OCI-LY7 (cell line): ENCODE results near the gene IDH2. TPM values are rescaled to one million over a fixed set of nuclear protein-coding genes. Genes with fewer than 3 reads are reported as not detected.

Source experiments
- BruUV-seq: library from RNA; stranded (reverse); fragments of 400-500 nt; replicated peaks from 2 replicates; lab custom pipeline; 2021; lab: Mats Ljungman, UMichigan
- CTCF ChIA-PET: fragments of 300-600 bp; sonication (Branson Sonifier 250); formaldehyde crosslinking; loops from one replicate; lab custom pipeline; 2022; ENCODE audit warnings: antibody characterized with exemption; ENCODE audit not compliant: unreplicated experiment; lab: Charles Lee
- POLR2A ChIA-PET: fragments of 300-600 bp; sonication (Branson Sonifier 250); formaldehyde crosslinking; loops from one replicate; lab custom pipeline; 2022; ENCODE audit warnings: antibody characterized with exemption; lab: Charles Lee
- DNase-seq: peaks from one replicate; pipeline ENCODE4 v3.0.0-alpha.2; 2015; ENCODE audit warnings: low spot score
- H2AFZ ChIP-seq: fragments of 200-600 bp; sonication (generic), shearing (Covaris generic); 2 replicates; pipeline ENCODE4 v1.6.1; 2014; ENCODE audit warnings: mild to moderate bottlenecking, antibody characterized with exemption, low read length, moderate library complexity
- H3K27ac ChIP-seq: fragments of 200-600 bp; sonication (generic); 2 replicates; pipeline ENCODE4 v1.5.1; 2014; ENCODE audit warnings: mixed run types, low read depth, mild to moderate bottlenecking, moderate library complexity, low read length, inconsistent platforms; ENCODE audit not compliant: poor library complexity, severe bottlenecking
- H3K36me3 ChIP-seq: fragments of 200-600 bp; sonication (generic); 2 replicates; pipeline ENCODE4 v1.6.1; 2014; ENCODE audit warnings: mild to moderate bottlenecking, antibody characterized with exemption, low read length, moderate library complexity, mixed read lengths; ENCODE audit not compliant: insufficient read depth
- H3K4me1 ChIP-seq: fragments of 200-600 bp; sonication (generic); 2 replicates; pipeline ENCODE4 v1.5.1; 2014; ENCODE audit warnings: mild to moderate bottlenecking, low read length; ENCODE audit not compliant: insufficient read depth, poor library complexity, severe bottlenecking
- H3K4me2 ChIP-seq: fragments of 200-600 bp; sonication (generic); 2 replicates; pipeline ENCODE4 v1.6.1; 2014; ENCODE audit warnings: mild to moderate bottlenecking, low read length
- H3K4me3 ChIP-seq: fragments of 200-600 bp; sonication (generic); 2 replicates; pipeline ENCODE4 v1.5.1; 2014; ENCODE audit warnings: mild to moderate bottlenecking, low read depth, low read length; ENCODE audit not compliant: poor library complexity, severe bottlenecking
- H3K79me2 ChIP-seq: fragments of 200-600 bp; sonication (generic); 2 replicates; pipeline ENCODE4 v1.6.1; 2016; ENCODE audit warnings: low read depth, mild to moderate bottlenecking, low read length, moderate library complexity, mixed read lengths; ENCODE audit not compliant: insufficient read depth
- H3K9me2 ChIP-seq: fragments of 200-600 bp; sonication (generic); 2 replicates; pipeline ENCODE4 v1.6.1; 2016; ENCODE audit warnings: mild to moderate bottlenecking, low read length, mixed read lengths; ENCODE audit not compliant: insufficient read depth
- H3K9me3 ChIP-seq: fragments of 200-600 bp; sonication (generic); 2 replicates; pipeline ENCODE4 v1.6.1; 2014; ENCODE audit warnings: mild to moderate bottlenecking, mixed run types, low read length, mixed read lengths
- H4K20me1 ChIP-seq: fragments of 200-600 bp; sonication (generic); 2 replicates; pipeline ENCODE4 v1.6.1; 2014; ENCODE audit warnings: mild to moderate bottlenecking, antibody characterized with exemption, low read length, moderate library complexity, mixed read lengths; ENCODE audit not compliant: insufficient read depth
- CTCF ChIP-seq: fragments of 200-600 bp; sonication (generic); conservative IDR thresholded peaks from 2 replicates; pipeline ENCODE4 v1.5.1; 2014; ENCODE audit warnings: mild to moderate bottlenecking, antibody characterized with exemption, low read length, moderate library complexity, mixed read lengths
- EZH2phosphoT487 ChIP-seq: fragments of 200-600 bp; sonication (generic); IDR thresholded peaks from 2 replicates; pipeline ENCODE4 v1.6.1; 2018; ENCODE audit warnings: low read depth, borderline replicate concordance, mild to moderate bottlenecking, mixed run types, antibody characterized with exemption, low read length, moderate library complexity, mixed read lengths
- intact Hi-C: fragments of 100-400 bp; cut with micrococcal nuclease; formaldehyde crosslinking; loops from one replicate; pipeline ENCODE4 v1.10.0; 2022; ENCODE audit not compliant: unreplicated experiment
- total RNA-seq, 2 experiments: library from RNA; depleted of rRNA in 1 of 2; stranded (reverse); fragments of >200 nt in 1 of 2; shearing (Covaris generic) in 1 of 2; gene quantifications; 2 replicates each; pipeline ENCODE4 v1.2.3, GENCODE V29; 2014 to 2022

Gene IDH2
- total RNA-seq, 2 experiments from 2014 or later, result 220 to 224 TPM

DNA sequence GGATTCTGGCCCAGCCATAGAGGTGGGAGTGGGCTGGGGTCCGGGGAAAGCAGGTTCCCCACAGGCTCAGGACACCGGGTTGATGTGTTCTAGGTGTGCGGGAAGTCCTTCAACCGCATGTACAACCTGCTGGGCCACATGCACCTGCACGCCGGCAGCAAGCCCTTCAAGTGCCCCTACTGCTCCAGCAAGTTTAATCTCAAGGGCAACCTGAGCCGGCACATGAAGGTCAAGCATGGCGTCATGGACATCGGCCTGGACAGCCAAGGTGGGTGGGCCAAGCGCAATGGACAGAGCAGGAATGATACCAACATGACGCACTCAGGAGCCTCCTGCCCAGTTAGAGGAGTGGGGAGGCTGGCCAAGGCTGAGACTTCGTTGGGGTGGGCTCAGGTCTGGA lies 28.2 kb downstream of the IDH2 start:
- ChIA-PET CTCF (interaction anchor here (1.0 kb wide), 1 partner anchor 26 kb away, joined by 4 read pairs; no protein-coding TSS in a partner anchor), POLR2A (interaction anchor here (0.9 kb wide), 1 partner anchor 180 kb away, joined by 3 read pairs; the partner anchor contains the start of gene AP3S2)
- TF ChIP-seq CTCF, result no peak
- TF ChIP-seq EZH2phosphoT487, result no peak
- Histone ChIP-seq H3K79me2 (no peaks in the 10 kb centered on the region), H3K27ac (no peak overlapping the region), H3K9me3 (no peaks in the 10 kb centered on the region), H3K4me2 (no peak overlapping the region), H3K9me2 (no peaks in the 10 kb centered on the region), H3K4me3 (no peak overlapping the region), H4K20me1 (no peaks in the 10 kb centered on the region), H3K4me1 (peaks cover 20% of the 10 kb centered on the region), H2AFZ (no peak overlapping the region), H3K36me3 (peaks cover 54% of the 10 kb centered on the region)
- no TSS peak for BruUV-seq
- intact Hi-C loops, result loop anchor here (5.0 kb wide), 2 partner anchors 312 to 332 kb away; no protein-coding TSS in a partner anchor
- DNase-seq, result no peak

GRCh38 chr15:90072978-90073640 lies 29.2 kb downstream of the IDH2 start:
- TF ChIP-seq CTCF (no peak), EZH2phosphoT487 (no peak)
- ChIA-PET POLR2A (interaction anchor here (0.9 kb wide), 1 partner anchor 179 kb away, joined by 3 read pairs; the partner anchor contains the start of gene AP3S2), CTCF (no interaction called here)
- H3K4me2 ChIP-seq, result no peak overlapping the region
- H3K79me2 ChIP-seq, result no peaks in the 10 kb centered on the region
- H3K4me3 ChIP-seq, result no peak overlapping the region
- no peaks in the 10 kb centered on the region for H3K9me2 ChIP-seq
- H2AFZ ChIP-seq, result no peak overlapping the region
- H3K27ac ChIP-seq, result no peak overlapping the region
- no peak for DNase-seq
- no peaks in the 10 kb centered on the region for H3K9me3 ChIP-seq
- peaks cover 53% of the 10 kb centered on the region for H3K36me3 ChIP-seq
- H4K20me1 ChIP-seq, result no peaks in the 10 kb centered on the region
- intact Hi-C loops, result loop anchor here (5.0 kb wide), 2 partner anchors 311 to 331 kb away; no protein-coding TSS in a partner anchor
- peaks cover 20% of the 10 kb centered on the region for H3K4me1 ChIP-seq
- BruUV-seq, result no TSS peak
